Measurements from ENCODE around the gene KLF2. TPM values are rescaled to one million over a fixed set of nuclear protein-coding genes. Genes with fewer than 3 reads are reported as not detected.

Gene KLF2
- total RNA-seq, 3 donors from 2014 or later (not counting 1 experiment from before 2014, with no cell fraction given): 246 to 645 (median 377) TPM

GRCh38 chr19:16288544-16288943, 36.1 kb upstream of the KLF2 start:
- Histone ChIP-seq H3K9me3 (ENCODE audit: control insufficient read depth, insufficient read depth, low read length) (no peaks in the 10 kb centered on the region), H3K27ac (ENCODE audit: low read length) (no peak overlapping the region), H3K27me3 (ENCODE audit: control insufficient read depth, insufficient read depth, low read length) (peaks cover 2% of the 10 kb centered on the region), H3K36me3 (ENCODE audit: control insufficient read depth, insufficient read depth, low read length) (no peaks in the 10 kb centered on the region), H3K4me3 (ENCODE audit: low read length) (no peak overlapping the region), H3K4me1 (ENCODE audit: control insufficient read depth, insufficient read depth, low read length) (peaks cover 22% of the 10 kb centered on the region)
- Mint-ChIP-seq H3K36me3 (no peaks in the 10 kb centered on the region), H3K4me3 (no peak overlapping the region), H3K4me1 (peaks cover 0 to 10% of the 10 kb centered on the region in 2 donors), H3K27ac (no peak overlapping the region), H3K9me3 (no peaks in the 10 kb centered on the region), H3K27me3 (ENCODE audit: low read depth in 2 of 2) (peaks cover 5 to 19% of the 10 kb centered on the region in 2 donors)
- TF ChIP-seq CTCF (IDR thresholded peaks at IDR 0.05): no peak
- intact Hi-C loops (cut with micrococcal nuclease): no loop called here
- 67% methylated on average over 9 of the region's 9 CpGs for WGBS (ENCODE audit: insufficient coverage)
- ATAC-seq (no peak), DNase-seq (peak in 1 of 2 donors; percentile 20)

DNA sequence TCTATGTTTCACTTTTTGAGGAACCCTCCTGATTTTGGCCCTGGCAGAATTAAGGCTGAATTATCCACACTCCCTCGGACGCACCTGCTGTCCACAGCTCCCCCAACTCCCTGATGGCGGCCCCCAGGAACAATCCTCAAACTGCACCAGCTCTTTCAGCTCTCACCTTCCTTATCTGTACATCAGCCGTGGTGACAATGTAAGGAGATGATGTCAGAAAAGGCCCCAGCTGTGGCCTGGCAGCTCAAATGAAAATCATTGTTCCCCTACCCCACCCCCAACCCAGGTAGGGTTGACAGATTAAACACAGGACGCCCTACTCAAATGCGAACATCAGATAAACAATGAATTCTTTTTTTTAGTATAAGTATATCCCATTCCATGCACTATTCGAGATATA, 35.0 kb upstream of the KLF2 start:
- H3K36me3 ChIP-seq (ENCODE audit: control insufficient read depth, insufficient read depth, low read length): no peaks in the 10 kb centered on the region
- TF ChIP-seq CTCF (IDR thresholded peaks at IDR 0.05): no peak
- H3K4me3 ChIP-seq (ENCODE audit: low read length): no peak overlapping the region
- peaks cover 2% of the 10 kb centered on the region for H3K27me3 ChIP-seq (ENCODE audit: control insufficient read depth, insufficient read depth, low read length)
- WGBS (ENCODE audit: insufficient coverage): 76% methylated on average over 4 of the region's 7 CpGs
- no peak overlapping the region for H3K4me3 Mint-ChIP-seq
- H3K36me3 Mint-ChIP-seq: no peaks in the 10 kb centered on the region
- H3K27ac Mint-ChIP-seq: no peak overlapping the region
- H3K4me1 ChIP-seq (ENCODE audit: control insufficient read depth, insufficient read depth, low read length): peaks cover 14% of the 10 kb centered on the region
- DNase-seq (peak in 1 of 2 donors; percentile 34), ATAC-seq (no peak)
- no peaks in the 10 kb centered on the region for H3K9me3 ChIP-seq (ENCODE audit: control insufficient read depth, insufficient read depth, low read length)
- H3K27me3 Mint-ChIP-seq (ENCODE audit: low read depth in 2 of 2): peaks cover 2 to 17% of the 10 kb centered on the region in 2 donors
- peaks cover 0 to 9% of the 10 kb centered on the region in 2 donors for H3K4me1 Mint-ChIP-seq
- intact Hi-C loops (cut with micrococcal nuclease): no loop called here
- no peak overlapping the region for H3K27ac ChIP-seq (ENCODE audit: low read length)
- H3K9me3 Mint-ChIP-seq: no peaks in the 10 kb centered on the region

DNA sequence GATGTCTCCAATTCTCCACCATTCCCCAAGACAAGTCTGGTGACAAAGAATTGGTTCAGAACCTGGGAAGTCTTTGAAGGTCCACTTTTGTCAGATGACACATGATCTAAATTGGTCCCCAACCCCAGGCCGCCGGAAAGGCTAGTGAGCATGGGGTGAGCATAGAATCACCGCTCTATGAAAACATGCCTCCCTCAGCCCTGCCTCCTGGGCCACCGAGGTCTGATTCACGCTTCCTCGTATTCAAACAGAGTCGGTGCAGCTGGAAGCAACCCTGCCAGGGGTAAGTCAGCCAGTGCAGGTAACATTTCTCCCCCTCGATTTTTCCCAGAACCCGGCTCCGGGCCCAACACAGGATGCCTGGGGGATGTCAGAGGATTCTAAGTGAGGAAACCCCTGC, 33.9 kb upstream of the KLF2 start:
- Histone ChIP-seq H3K27ac (ENCODE audit: low read length) (no peak overlapping the region), H3K27me3 (ENCODE audit: control insufficient read depth, insufficient read depth, low read length) (peaks cover 2% of the 10 kb centered on the region), H3K4me1 (ENCODE audit: control insufficient read depth, insufficient read depth, low read length) (peaks cover 11% of the 10 kb centered on the region), H3K9me3 (ENCODE audit: control insufficient read depth, insufficient read depth, low read length) (no peaks in the 10 kb centered on the region), H3K36me3 (ENCODE audit: control insufficient read depth, insufficient read depth, low read length) (no peaks in the 10 kb centered on the region), H3K4me3 (ENCODE audit: low read length) (no peak overlapping the region)
- TF ChIP-seq CTCF (IDR thresholded peaks at IDR 0.05): no peak
- no peak for DNase-seq
- 91% methylated on average over 10 of the region's 10 CpGs for WGBS (ENCODE audit: insufficient coverage)
- H3K36me3 Mint-ChIP-seq: no peaks in the 10 kb centered on the region
- H3K9me3 Mint-ChIP-seq: no peaks in the 10 kb centered on the region
- no peak for ATAC-seq
- peaks cover 0 to 13% of the 10 kb centered on the region in 2 donors for H3K27me3 Mint-ChIP-seq (ENCODE audit: low read depth in 2 of 2)
- H3K27ac Mint-ChIP-seq: no peak overlapping the region
- intact Hi-C loops (cut with micrococcal nuclease): no loop called here
- no peak overlapping the region for H3K4me3 Mint-ChIP-seq
- peaks cover 0 to 9% of the 10 kb centered on the region in 2 donors for H3K4me1 Mint-ChIP-seq

Measured in natural killer cell (primary cell).